Activated CD4-positive, alpha-beta T cell treated with anti-CD3 and anti-CD28 coated beads, Interleukin-2, Interleukin-6, amounts not matched to agents 100 ng/mL and 50 ng/mL, durations not matched to agents 16 hours and 8 hours (primary cell): ENCODE measurements around the gene SH2D2A.

ENCODE experiments used
- DNase-seq: peaks from one replicate; pipeline ENCODE4 v3.0.0-alpha.2; 2020

Gene SH2D2A

DNA sequence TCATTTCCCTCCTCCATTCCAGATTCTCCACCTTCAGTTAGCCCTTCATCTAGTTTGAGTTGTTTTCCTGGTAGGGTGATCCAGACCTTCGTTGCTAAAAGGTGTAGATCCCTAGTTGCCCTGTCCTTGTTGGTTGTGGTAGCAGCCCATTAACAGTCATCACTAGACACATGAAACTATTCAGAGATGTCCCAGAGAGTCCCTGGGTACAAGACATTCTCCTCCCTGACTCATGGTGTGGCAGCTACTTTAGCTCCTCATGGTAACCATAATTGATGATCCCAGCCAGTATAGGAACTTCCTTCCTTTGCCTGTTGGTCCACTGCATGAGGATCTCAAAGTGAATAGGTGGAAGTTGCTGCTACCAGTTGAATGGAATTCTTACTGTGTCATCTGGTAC lies 6.0 kb upstream of the SH2D2A start:
- DNase-seq: no peak

DNA sequence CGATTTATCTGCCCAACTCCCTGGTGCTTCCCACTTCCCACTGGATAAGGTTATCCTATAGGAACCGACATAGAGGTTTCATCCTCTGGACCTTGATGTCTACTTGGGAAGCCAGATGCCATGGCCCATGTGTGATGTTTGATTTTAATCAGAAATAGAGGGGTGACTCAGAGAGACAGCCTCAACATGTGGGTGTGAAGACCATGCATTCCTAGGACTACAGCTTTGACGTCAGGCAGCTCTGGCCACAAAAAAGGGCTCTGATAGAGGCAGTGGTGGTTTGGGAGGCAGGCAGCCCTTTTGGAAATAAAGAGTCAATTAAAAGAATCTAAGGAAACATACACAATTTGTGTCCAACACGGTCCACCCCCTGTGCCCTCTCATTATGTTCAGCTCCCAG lies 5.2 kb upstream of the SH2D2A start:
- peak; percentile 45 for DNase-seq

DNA sequence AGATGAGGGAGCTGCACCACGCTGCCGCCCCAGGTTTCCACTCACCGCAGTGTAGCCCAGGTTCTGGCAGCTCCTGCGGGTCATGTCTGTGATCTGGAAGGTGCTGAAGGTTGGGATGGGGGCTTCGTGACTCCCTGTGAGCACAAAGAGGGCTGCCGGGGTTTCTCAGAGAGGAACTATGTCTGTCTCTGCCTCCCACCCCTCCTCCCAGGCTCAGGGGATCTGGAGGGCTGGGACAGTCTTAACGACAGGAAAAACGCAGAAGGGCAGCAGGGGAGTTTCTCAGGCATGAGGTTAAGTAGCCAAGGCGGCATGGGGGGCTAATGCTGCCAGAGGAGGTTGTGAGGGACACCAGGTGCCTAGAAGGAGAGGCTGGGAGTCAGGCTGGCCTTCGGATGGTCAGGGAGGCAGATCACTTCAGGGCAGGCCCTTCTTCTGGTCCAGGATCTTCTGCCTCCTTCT lies 656 bp downstream of the SH2D2A start:
- DNase-seq: no peak

DNA sequence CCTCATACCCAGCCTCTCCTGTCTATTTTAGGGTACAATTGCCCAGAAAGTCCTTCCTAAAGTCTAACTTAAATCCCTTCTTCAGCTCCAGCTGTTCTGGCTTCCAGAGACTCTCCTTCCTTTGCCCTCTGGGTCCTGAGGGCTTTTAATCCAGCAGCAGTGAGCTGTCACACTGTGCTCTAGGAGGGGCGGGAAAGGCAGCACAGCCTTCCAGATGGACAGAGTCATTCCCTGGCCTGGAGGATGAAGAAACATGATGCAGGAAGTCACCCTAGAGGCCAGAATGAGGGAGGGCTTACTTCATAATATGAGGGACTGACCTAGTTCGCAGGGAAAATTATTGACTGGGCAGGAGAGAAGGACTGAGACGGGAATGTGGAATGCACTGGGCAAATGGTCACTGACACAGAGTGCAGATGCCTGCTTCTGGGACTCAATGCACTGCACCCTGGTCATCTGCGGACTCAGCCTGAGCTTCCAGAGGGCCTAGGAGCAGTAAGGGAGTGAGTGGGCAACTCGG lies 1.3 kb downstream of the SH2D2A start:
- DNase-seq: no peak

DNA sequence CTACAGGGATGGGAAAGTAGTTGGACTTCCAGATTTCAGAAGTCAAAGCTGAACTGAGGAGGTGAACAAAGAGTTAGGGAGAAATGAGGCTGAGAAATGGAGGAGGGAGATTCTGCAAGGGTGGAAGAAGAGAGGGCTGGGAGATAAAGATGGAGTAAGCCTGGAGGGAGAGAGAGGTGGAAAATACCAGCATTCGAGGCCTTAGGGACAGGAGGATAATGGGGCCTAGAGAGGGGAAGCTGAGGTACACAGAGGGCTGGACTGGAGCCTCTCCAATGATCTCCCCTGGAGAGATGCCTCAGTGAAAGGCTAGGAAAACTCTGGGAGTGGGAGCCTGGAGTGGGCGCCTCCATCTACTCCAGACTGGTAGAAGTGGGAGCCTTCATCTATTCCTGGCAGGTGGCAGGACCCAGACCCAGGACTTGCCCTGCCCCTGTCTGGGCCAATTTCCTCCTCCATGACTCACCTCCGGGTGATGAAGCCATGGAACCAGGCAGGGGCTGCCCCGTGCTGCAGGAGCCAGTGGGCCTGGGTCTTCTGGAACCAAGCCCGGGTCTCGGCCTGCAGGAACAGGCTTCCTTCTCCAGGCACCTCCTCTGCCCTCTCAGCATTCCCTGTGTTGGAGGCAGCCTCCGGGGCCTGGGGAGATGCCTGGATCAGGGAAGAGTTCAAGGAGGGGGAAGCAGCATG lies 1.9 kb downstream of the SH2D2A start:
- peak; percentile 70 for DNase-seq

DNA sequence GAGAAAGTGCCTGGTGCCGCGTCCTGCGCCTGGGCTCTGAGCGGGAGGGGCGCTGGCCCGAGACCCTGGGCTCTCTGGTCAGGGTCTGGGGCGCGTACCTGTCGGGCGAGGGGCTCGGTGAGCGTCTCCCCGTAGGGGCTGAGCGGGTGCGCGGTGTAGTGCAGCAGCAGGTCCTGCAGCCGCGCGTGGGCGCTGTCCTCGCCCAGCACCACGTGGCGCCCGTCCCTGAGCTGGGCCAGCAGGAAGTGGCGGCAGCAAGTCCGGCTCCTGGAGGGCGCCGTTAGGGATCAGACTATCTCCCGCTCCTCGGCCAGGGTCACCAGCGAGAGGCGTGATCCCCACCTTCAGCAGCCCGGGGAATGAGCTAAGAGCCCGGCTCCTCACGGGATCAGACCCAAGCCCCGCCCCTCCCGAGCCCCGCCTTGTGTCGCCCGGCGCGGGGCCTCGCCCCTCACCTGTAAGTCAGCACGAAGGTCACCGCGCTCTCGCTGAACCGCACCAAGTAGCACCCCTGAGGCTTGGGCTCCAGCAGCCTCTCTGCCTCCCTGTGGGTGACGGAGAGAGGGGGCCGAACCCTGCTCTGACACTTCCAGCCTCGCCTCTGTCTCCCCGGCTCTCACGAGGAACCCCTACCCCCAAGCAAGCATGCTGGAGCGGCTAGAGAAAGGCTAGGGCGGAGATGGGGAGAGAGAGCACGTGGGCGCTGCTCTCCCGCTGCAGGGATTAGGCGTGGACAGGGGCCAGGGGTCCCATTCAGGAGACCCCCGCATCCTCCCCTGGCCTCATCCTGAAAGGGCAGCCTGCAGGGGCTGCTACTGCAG lies 2.7 kb downstream of the SH2D2A start:
- peak; percentile 83 for DNase-seq

DNA sequence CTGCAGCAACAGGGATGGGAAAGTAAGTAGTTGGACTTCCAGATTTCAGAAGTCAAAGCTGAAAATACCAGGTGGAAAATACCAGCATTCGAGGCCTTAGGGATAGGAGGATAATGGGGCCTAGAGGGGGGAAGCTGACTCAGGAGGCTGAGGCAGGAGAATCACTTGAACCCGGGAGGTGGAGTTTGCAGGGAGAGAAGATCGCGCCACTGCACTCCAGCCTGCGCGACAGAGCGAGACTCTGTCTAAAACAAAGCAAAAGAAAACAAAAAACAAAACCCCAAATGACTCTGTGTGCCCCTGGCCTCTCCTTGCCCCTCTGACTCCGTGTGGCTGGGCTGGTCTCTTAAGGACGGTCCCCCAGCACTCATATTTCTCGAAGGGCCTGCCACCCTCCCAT lies 3.4 kb downstream of the SH2D2A start:
- no peak for DNase-seq

DNA sequence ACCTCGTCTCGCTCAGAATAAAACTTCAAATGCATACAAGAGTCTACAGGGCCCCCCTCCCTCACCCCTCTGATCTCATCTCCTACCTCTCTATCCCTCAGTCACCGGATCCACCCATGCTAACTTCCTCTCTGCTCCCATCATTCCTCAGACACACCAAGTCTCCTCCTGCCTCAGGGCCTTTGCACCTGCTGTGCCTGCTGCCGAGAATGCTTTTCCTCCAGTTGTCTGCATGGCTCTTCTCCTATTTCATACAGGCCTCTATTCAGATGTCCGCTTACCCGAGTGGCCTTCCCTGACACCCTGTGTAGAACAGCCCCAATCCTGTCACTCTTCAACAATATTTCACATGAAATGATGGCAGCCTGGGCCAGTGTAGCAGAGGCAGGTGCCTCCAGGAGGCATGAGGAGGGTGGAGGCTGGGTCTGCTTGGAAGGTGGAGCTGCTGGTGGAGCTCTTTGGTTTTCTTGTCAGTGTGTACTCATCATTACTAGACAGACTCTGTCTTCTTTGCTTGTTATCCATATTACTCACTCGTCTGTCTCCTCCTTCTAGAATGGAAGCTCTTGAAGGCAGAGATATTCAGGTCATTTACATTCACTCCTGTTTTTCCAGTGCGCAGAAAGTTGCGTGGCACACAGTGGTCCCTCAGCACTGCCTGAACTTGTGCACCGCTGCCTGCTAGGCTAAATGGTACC lies 4.2 kb downstream of the SH2D2A start:
- DNase-seq: no peak

DNA sequence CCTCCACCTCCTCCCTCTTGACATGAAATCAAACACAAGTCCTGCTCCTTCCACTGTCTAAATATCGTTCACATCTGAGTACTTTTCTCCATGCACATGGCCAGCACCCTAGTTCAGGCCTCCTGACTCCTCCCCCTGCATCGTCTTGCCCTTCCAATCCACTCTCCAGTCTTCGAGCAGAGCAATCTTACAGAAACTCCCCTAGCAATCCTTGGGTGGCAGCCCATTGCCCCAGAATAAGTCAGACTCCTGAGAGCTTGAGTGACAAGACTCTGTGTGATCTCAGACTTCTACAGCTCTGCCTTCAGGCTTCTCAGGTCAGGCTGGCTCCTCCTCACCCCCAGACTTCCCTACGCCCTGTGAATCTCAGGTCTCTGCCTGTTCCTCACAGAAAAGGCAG lies 5.5 kb downstream of the SH2D2A start:
- no peak for DNase-seq

DNA sequence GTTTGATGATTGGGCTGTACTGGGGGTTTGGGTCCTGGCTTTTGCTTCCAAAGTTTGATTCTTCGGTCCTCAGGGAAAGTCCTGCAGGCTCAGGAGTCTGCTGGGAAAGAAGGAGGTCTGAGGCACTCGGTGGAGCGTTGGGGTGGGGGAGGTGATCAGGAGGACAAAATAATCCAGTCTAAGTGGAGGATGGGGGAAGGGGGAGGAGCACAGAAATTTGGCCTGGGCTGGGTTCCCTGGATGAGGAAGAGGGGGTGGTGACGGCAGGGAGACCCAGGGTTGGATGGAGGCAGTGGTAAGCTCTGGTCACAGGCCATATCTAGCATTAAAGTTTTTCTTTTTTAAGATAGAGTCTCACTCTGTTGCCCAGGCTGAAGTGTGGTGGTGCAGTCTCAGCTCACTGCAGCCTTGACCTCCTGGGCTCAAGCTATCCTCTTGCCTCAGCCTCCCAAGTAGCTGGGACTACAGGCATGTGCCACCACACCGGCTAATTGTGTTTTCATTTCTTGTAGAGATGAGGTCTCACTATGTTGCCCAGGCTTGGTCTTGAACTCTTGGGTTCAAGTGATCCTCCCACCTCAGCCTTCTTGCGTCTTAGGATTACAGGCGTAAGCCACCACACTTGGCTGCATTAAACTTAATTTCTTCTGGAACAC lies 6.8 kb downstream of the SH2D2A start:
- no peak for DNase-seq

DNA sequence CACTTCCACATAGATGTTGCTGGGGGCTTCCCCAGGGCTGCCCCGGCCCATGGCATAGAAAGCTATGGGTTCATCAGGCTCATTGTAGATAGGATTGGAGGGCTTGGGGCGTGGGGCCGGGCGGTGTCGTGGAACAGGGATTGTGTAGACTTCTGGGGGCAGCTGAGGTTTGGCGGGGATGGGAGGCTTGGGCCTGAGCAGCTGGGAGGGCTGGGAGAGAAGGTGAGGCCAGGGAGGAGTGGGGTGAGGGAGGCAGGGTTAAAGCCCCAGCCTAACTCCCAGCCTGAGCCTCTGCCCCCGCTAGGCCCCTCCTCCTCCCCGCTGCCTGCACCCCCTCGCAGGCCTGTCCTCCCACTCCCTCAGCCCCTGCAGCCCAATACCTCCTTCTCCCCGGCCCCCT lies 7.4 kb downstream of the SH2D2A start:
- DNase-seq: no peak

DNA sequence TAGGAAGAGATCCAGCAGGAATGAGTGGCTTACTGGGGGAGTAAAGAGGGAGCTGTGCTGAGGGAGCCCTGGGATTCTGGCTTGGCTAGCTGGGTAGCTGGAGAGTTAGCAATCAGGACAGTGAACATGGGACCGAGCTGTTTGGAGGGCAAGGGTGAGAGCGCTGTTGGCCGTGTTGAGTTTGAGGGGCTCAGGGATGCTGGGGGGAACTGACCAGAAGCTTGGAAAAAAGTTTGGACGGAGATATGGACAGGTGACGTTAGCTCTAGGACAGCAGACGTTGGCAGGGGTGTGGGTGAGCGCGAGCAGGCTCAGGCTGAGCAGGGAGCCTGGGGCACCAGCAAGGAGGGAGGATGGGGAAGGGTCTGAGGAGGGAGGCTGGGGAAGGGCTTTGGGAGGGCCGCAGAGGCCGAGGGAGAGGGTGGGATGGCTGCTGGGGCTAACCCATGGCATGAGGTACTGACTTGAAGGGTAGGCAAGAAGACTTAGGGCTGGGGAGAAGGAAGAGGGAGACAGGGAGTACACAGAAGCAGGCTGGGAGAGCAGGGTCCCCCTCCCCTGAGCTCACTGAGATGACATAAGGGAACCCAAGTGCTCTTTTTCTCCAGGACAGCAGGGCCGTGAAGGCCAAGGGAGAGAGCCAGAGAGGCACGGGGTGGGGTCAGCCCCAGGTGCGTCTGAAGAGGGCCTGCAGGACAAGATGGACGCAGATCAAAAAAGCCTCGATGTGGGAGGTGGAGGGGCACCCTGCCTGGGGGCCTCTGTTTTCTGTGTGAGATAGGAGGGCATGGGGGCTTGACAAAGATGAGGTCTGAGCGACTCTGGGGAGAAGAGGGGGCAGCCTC lies 8.2 kb downstream of the SH2D2A start:
- no peak for DNase-seq

DNA sequence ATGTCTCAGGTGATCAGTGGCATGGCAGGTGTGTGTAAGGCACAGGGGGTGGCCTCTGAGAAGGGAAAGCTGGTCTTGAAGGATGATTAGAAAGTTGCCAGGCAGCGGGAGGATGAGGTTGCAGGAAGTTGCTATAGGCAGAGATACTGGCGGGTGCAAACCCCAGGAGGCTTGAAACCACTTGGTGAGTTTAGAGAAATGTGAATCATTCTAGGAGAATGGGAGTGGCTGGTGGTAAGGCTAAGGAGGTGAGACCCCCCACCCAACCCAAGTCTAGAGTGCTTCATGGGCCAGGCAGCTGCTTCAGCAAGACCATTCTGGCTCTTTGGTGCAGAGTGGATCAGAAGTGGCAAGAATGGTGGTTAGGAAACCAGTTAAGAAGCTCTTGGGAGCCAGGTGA lies 9.0 kb downstream of the SH2D2A start:
- DNase-seq: peak; percentile 78

DNA sequence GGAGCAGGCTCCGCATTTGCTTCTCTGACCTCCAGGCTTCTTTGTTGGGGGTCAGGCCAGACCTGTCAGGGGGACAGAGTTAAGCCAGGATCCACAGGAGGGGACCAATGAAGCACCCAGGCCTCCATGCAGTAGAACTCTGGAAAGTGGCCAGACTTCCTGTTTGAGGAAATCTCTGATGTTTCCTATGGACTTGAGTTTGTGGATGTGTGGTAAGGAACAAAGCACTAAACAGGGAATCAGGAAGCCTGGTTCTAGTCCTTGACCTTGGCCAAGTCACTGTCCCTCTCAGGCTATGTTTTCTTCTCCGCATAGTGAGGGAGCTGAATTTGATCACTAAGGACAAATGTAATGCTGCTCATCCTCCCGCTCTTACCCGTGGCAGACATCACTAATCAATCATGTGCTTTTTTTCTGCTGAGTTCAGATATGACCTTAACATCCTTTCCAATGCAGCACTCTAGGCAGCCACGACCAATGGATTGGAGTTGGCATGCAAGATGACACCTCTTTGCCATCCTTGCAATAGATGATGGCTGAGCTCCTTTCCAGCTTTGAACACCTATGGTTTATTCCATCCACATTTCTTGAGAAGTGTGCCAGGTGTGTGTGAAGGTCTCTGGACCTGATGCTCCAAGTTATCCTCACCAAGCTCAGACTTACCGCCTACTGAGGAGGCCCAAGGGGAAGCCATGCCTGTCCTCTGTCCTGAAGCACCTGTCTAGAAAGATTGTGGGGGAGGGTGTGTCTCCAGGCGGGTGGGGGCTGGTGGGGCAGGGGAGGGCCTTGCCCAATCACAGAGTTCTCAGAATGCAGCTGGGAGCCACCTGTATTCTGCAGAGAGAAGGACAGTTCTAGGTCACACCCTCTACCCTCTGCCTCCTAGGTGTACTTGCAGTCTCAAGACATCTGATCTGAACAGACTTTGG lies 9.9 kb downstream of the SH2D2A start:
- no peak for DNase-seq

DNA sequence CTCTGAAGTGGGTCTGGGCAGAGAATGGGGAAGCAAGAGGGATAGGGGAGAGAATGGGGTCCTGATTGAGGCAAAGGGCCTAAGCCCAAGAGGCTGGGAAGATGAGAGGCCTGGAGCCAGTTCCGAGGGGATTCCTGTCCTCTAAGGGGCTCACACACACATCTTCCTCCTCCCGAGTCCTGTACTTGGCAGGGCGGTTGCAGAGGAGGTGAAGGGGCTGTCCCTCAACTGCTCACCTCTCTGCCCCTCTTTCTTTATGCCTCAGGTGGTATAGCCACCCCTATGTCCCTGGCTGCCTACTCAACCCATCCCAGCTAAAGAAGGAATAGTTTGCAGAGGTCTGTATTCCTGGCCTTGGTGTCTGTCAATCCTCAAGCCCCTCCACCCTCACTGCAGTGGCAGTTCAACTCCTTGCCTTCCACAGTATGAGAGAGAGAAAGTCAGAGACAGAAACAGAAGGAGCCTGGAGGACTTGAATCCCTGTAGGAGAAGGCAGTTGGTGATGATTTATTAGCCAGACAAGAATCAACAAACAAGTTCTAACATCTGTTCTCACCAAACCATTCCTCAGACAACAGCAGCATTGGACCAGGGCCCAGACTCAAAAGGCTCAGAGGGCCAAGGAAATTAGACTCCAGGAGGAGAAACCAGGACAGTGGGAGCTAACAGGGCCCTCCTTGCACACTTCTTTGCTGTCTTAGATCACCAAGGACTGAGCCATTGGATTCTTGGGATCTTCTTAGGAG lies 10.7 kb downstream of the SH2D2A start:
- no peak for DNase-seq

DNA sequence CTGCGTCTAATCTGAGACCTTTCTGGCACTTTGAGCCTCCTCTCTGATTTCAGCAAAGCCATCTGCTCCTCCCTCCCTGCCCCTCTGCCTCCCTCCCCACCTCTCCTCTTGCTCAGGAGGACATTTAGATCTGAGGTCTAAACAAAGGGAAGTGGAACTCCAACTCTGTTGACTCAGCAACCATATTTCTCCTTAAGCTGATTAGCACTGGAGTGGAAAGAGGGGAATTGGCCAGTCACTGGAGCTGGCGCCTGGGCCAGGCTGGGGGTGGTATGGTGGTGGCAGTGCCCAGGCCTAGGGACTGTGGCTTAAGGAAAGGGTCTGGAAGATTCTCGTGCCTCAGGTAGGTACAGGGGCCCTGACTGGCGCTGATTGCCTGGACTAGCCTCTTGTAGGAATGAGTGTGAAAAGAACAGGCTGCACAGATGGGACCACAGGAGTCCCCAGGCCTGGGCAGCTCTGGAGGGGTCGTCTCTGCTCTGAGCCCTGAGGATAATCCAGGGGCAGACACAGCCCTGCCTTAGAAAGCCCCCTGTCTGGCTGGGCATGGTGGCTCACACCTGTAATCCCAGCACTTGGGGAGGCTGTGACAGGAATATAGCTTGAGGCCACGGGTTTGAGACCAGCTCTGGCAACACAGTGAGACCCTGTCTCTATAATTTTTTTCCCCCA lies 11.9 kb downstream of the SH2D2A start:
- no peak for DNase-seq

DNA sequence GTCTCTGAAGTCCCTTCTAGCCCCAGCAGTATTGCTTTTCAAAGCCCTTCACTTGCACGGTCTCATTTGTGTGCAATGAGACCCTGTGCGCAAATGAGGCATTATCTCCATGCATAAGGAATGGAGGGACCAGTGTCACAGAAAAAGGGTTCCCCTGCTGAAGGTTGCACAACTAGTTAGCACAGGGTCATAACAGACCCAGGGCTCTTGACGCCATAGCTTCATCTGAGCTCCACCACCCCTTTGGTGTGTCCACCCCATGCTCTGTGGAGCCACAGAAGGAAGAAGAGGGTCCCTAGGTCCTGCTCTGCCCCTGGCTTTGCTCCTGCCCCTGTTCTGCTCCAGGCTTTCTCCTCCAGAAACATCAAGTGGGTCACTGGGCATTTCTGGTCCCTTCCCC lies 12.6 kb downstream of the SH2D2A start:
- no peak for DNase-seq

DNA sequence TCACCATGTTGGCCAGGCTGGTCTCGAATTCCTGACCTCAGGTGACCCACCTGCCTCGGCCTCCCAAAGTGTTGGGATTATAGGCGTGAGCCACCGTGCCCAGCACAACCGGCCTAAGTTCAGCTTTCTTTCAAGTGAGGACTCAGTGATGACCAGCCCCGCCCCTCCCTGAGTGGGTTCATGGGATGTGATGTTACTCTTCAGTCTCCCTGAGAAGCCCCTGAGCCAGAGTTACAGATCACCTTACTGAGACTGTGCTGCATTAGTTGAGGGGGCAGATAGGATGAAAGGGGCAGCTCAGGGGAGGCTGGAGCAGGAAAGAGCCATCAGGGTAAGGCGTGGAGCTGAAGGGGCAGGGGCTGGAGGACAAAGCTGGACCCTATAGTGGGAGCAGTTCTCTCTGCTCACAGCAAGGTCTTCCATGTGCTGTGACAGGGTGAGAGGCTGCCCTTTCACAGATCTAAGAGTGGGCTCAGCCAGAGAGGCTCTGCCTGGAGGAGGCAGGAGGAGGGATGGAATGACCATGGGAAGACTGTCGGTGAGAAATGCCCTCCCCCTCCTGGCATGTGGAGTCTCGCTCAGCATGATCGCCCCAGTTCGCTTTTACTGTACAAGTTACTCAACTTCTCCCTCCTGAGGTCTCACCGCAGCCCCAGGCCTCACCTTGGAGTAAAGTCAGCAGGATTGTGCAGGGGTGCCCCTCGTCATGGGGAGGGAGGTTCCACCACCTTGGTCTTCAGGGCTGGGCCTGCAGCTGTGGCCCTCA lies 13.4 kb downstream of the SH2D2A start:
- DNase-seq: no peak

DNA sequence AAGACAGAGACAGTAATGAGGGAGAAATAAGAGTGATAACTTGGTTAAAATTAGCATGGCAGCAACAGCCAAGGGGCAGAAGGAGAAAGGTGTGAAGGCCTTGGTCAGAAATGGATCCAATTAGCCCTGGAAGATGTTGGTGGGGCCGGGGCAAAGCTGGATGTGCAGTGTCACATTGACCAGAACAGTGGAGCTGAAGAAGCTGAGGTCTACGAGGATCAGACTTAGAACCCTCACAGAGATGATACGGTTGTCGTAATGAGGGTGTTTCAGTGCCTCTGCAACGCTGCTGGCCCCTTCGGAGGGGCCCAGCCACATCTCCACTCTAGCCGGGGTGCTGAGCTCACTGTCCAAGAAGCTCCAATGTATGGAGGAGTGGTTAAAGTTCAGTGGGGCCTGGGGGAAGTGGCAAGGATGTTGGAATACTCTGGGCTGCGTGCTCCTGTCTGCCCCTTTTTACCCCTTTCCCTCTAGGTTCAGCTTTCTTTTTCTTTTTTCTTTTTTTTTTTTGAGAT lies 14.2 kb downstream of the SH2D2A start:
- no peak for DNase-seq
